Uterus (tissue), 4 donors: ENCODE measurements around the gene MFAP3L. TPM values are rescaled to one million over a fixed set of nuclear protein-coding genes. Genes with fewer than 3 reads are reported as not detected.

Experiments used
- DNase-seq, 2 donors: peaks; one replicate each; pipeline ENCODE4 v3.0.0-alpha.2; 2019 to 2020
- H3K27ac ChIP-seq, 2 donors: fragments of 200-600 bp; sonication (generic); 1 replicate in 1 of 2; 2 replicates in 1 of 2; pipeline ENCODE4 v1.5.1; 2016 to 2018
- H3K27me3 ChIP-seq, 2 donors: fragments of 200-600 bp; sonication (generic); one replicate each; pipeline ENCODE4 v1.5.1; 2018 to 2019; ENCODE audit warnings: control low read depth in 1 of 2
- H3K36me3 ChIP-seq, 2 donors: fragments of 200-600 bp; sonication (generic); one replicate each; pipeline ENCODE4 v1.5.1; 2019; ENCODE audit warnings: control low read depth in 1 of 2
- H3K4me1 ChIP-seq, 2 donors: fragments of 200-600 bp; sonication (generic); one replicate each; pipeline ENCODE4 v1.5.1; 2018 to 2019; ENCODE audit warnings: control low read depth in 1 of 2
- H3K4me3 ChIP-seq, 2 donors: fragments of 200-600 bp; sonication (generic); 1 replicate in 1 of 2; 2 replicates in 1 of 2; pipeline ENCODE4 v1.5.1; 2018 to 2019; ENCODE audit warnings: mild to moderate bottlenecking in 1 of 2
- H3K9me3 ChIP-seq, 2 donors: fragments of 200-600 bp; sonication (generic); one replicate each; pipeline ENCODE4 v1.5.1; 2019; ENCODE audit warnings: control low read depth in 1 of 2
- POLR2A ChIP-seq, 2 donors: fragments of 450-650 bp; IDR thresholded peaks; one replicate each; pipeline ENCODE4 v1.6.1; 2016; ENCODE audit warnings: antibody characterized with exemption in 2 of 2, mild to moderate bottlenecking in 1 of 2, moderate library complexity in 1 of 2
- intact Hi-C: fragments of 100-400 bp; cut with DNase I; formaldehyde crosslinking; loops from one replicate; pipeline ENCODE4 v1.15.1; 2023; ENCODE audit warnings: low total_unique reads
- total RNA-seq, 4 donors: library from RNA; depleted of rRNA in 3 of 4; stranded (reverse); fragments of >200 nt in 3 of 4; gene quantifications; one replicate each; pipeline versions ENCODE4 v1.1.0 to v1.2.4, GENCODE V29; 2014 to 2023
- TF ChIP-seq, protein P1 (sequence below), 4 experiments: fragments of 200-600 bp in 2 of 4; fragments of 450-650 bp in 2 of 4; sonication (generic) in 2 of 4; IDR thresholded peaks; one replicate each; pipeline ENCODE4 v1.5.1; 2016 to 2019; ENCODE audit warnings: antibody characterized with exemption in 4 of 4, mild to moderate bottlenecking in 2 of 4, moderate library complexity in 1 of 4
- donor health status: DM: yes; HTN: yes; CAD: no.

The MFAP3L gene
- total RNA-seq, 4 donors from 2014 or later: 6.6 to 38.4 (median 14.9) TPM

DNA sequence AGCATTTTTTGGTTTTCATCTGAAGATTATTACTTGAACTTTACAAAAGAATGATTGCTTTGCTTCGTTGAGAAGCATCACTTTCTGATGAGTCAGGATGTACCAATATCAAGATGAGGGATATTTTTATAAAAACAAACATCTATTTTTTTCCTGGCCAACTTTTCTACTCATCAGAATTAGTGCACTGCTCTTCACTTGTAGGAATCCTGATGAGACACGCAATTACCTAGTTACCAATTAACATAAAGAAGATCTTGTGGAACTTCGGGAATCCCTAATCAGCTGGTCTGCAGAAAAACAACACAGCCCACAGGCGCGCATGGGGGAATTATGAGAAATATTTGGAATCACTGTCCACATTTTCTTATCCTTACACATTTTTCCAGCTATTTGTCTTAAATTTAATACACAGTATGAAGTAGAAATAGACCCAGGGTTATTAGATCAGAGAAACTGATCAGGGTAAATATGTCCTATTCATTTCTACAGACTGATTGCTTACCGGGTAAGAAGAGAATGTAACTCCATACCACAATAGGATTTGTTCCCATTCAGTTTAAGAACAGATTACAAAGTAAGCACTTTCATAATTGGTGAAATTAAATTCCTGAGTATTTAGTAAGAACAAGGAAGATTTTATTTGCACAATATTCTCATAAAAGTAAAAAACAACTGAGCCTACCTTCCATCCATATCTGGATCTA lies 50.9 kb downstream of the MFAP3L start:
- DNase-seq: no peak
- intact Hi-C loops: no loop called here
- Histone ChIP-seq H3K36me3 (no peaks in the 10 kb centered on the region), H3K9me3 (no peaks in the 10 kb centered on the region), H3K4me1 (no peaks in the 10 kb centered on the region), H3K27ac (no peak overlapping the region), H3K4me3 (no peak overlapping the region), H3K27me3 (no peaks in the 10 kb centered on the region)
- TF ChIP-seq POLR2A (IDR thresholded peaks at IDR 0.05): no peak
- TF ChIP-seq, protein P1, sequence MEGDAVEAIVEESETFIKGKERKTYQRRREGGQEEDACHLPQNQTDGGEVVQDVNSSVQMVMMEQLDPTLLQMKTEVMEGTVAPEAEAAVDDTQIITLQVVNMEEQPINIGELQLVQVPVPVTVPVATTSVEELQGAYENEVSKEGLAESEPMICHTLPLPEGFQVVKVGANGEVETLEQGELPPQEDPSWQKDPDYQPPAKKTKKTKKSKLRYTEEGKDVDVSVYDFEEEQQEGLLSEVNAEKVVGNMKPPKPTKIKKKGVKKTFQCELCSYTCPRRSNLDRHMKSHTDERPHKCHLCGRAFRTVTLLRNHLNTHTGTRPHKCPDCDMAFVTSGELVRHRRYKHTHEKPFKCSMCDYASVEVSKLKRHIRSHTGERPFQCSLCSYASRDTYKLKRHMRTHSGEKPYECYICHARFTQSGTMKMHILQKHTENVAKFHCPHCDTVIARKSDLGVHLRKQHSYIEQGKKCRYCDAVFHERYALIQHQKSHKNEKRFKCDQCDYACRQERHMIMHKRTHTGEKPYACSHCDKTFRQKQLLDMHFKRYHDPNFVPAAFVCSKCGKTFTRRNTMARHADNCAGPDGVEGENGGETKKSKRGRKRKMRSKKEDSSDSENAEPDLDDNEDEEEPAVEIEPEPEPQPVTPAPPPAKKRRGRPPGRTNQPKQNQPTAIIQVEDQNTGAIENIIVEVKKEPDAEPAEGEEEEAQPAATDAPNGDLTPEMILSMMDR (IDR thresholded peaks at IDR 0.05): no peak

DNA sequence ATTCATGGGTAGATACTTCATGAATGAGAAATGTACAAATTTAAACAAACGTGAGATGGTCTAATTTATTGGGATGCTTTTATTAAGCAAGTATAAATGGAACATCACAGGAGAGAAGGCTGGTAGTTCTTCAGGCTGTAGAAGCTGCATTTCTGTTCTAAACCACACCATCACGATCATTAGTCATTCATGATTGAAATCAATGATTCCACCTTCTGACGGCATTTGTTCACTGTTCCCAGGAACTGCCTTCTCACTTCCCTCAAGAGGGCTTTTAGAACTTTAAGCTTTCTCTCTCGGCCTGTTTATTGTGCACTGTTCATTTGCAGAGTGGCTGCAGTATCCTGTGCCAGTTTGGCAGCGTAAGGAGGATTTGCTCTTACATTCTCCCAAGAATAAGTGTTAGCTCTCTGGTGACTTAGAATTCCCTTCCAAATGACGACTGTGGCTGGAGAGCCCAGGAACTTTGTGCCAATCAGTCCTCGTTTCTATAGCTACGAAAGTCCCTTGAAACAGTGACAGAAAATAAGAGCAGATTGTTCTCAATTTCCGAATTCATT lies 54.7 kb downstream of the MFAP3L start:
- DNase-seq: no peak
- no peak overlapping the region for H3K27ac ChIP-seq
- TF ChIP-seq, protein P1 (IDR thresholded peaks at IDR 0.05): no peak
- TF ChIP-seq POLR2A (IDR thresholded peaks at IDR 0.05): no peak
- H3K27me3 ChIP-seq: no peaks in the 10 kb centered on the region
- H3K4me3 ChIP-seq: no peak overlapping the region
- no peaks in the 10 kb centered on the region for H3K36me3 ChIP-seq
- intact Hi-C loops: no loop called here
- no peaks in the 10 kb centered on the region for H3K4me1 ChIP-seq
- no peaks in the 10 kb centered on the region for H3K9me3 ChIP-seq

DNA sequence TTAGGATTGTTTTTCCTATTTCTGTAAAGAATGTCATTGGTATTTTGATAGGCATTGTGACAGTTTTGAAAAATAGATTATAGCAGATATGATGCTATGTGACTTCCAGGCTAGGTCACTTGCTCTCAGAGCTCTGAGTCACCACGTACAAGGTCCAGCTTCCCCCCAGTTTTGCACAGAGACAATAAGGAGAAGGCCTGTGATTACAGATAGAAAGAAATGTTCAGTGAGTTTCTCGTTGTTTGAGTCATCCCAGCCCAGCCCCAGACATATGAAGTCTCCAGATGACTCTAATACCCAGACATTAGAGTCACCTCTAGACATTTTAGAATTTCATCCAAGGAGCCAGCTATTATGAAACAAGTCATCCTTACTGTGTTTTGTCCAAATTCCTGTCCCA lies 57.2 kb downstream of the MFAP3L start:
- intact Hi-C loops: no loop called here
- Histone ChIP-seq H3K27ac (no peak overlapping the region), H3K4me3 (no peak overlapping the region), H3K9me3 (no peaks in the 10 kb centered on the region), H3K27me3 (no peaks in the 10 kb centered on the region), H3K4me1 (no peaks in the 10 kb centered on the region), H3K36me3 (no peaks in the 10 kb centered on the region)
- TF ChIP-seq, protein P1 (IDR thresholded peaks at IDR 0.05): no peak
- no peak for TF ChIP-seq POLR2A (IDR thresholded peaks at IDR 0.05)
- no peak for DNase-seq

DNA sequence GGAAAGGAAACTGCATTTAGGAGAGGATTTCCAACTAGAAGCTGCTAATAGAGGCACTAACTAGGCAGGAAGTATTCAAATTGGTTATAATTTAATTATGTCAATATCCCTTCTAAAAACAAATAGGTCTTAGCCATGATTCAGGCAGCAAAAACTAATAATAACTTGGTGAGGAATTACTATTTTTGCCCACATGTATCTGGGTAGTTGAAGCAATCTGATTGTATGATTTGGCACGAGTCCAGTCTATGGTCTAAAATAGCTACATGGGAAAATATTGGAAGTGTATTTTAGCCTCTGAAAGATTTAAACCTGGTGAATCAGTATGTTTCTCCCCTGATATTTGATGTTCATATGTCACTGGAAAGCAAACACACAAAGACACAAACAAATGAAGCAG lies 62.2 kb downstream of the MFAP3L start:
- no peak overlapping the region for H3K27ac ChIP-seq

DNA sequence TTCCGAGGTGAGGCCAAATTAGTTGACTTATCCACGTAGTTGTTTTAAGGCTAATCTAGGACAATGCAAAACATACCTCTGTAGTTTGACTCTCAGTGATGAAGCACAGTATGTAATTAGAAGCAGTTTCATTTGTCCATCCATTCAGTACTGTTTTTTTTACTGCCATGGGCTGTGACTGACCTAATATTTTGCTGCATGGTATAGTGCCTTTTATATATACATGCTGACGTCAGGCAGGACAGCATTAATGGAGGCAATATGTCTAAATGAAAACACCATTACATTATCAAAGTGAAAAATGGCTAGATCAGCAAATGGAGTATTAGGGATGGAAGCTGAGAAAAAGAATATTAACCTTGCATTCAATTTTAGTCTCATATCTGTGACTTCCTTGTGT lies 66.9 kb downstream of the MFAP3L start:
- Histone ChIP-seq H3K4me3 (no peak overlapping the region), H3K4me1 (no peaks in the 10 kb centered on the region), H3K27ac (no peak overlapping the region), H3K27me3 (no peaks in the 10 kb centered on the region), H3K9me3 (no peaks in the 10 kb centered on the region), H3K36me3 (no peaks in the 10 kb centered on the region)
- no peak for TF ChIP-seq POLR2A (IDR thresholded peaks at IDR 0.05)
- TF ChIP-seq, protein P1 (IDR thresholded peaks at IDR 0.05): no peak
- intact Hi-C loops: no loop called here
- no peak for DNase-seq

More for the DNA sequence above, 62.2 kb downstream of the MFAP3L start:
- intact Hi-C loops: no loop called here
- Histone ChIP-seq H3K36me3 (no peaks in the 10 kb centered on the region), H3K4me1 (no peaks in the 10 kb centered on the region), H3K9me3 (no peaks in the 10 kb centered on the region), H3K27me3 (no peaks in the 10 kb centered on the region), H3K4me3 (no peak overlapping the region)
- DNase-seq: no peak
- TF ChIP-seq, protein P1 (IDR thresholded peaks at IDR 0.05): no peak
- TF ChIP-seq POLR2A (IDR thresholded peaks at IDR 0.05): no peak
